HG02759 (cell line): ENCODE measurements around the gene OR4P4.

ENCODE experiments used
- ATAC-seq: cut with Tn5 transposase; IDR thresholded peaks from one replicate; pipeline ENCODE4 v1.9.1; 2021; ENCODE audit warnings: mild to moderate bottlenecking, moderate library complexity; ENCODE audit not compliant: unreplicated experiment

OR4P4 gene

DNA sequence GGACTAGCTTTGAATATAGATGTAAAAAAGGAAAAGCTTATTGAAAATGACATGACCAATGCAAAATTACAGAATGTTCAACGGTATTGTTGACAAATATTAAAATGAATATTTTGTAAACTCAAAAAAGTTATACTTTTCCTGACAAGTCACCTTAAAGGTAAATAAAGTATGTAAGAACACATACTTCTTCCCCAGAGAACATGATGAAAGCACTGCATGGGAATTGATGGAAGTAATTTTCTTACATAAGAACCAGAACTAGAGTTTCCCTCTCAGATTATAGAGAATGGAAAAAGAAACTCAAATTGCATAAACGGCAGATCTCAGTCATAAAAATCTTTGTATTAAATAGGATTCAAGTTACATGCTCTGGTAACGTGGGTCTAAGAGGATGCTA, at the start of gene OR4P4:
Gene OR4P4, plus strand, starts transcription at position 301 of the 400 bp plus-strand sequence.
- ATAC-seq: no peak

GRCh38 chr11:55607545-55607944, 27.4 kb upstream of the OR4P4 start, which contains the start of gene OR4C11:
TSS of gene OR4C11 (minus strand) at chr11:55607645. CDS start at chr11:55604373, 3,272 bp downstream.
- ATAC-seq: no peak

DNA sequence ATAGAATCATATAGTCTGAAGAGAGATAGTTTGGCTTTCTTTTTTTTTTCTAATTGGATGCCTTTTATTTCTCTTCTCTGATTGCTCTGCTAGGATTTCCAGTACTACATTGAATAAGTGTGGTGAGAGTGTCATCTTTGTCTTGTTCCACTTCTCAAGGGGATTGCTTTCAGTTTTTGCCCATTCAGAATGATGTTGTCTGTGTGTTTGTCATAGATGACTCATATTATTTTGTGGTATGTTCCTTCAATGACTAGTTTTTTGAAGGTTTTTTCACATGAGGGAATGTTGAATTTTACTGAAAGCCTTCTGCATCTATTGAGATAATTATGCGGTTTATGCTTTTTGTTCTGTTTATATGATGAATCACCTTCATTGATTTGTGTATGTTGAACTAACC, 10.4 kb upstream of the OR4P4 start:
- ATAC-seq: no peak

- no peak for ATAC-seq
Measured at GRCh38 chr11:55648027-55648426, 13.1 kb downstream of the OR4P4 start, which contains the start of gene OR4S2. TSS of gene OR4S2 (plus strand) at chr11:55648327. CDS start at chr11:55650904, 2,577 bp downstream.

- no peak for ATAC-seq
Measured at GRCh38 chr11:55652560-55652959, 17.6 kb downstream of the OR4P4 start.

DNA sequence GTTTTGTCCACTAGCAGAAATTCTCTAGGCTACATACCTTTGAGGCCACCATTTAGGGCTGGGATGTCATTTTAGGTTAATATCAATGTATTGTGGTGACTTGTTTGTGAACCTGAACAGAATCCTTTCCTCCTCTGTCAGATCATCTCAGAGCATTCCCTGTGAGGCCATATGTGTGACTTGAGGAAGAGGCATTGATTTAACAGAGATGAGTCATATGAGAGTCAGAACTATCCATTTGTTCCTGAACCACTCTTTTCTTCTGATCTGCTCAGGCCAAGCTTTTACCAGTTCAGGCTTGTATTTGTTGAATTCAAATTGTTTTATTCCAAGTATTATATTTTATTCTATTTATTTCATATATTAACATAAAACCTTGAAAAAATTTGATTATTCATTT, 20.2 kb downstream of the OR4P4 start:
- ATAC-seq: no peak

GRCh38 chr11:55658031-55658573, 23.2 kb downstream of the OR4P4 start:
- peak; percentile 94 for ATAC-seq

- ATAC-seq: no peak
Measured at GRCh38 chr11:55658608-55659007, 23.7 kb downstream of the OR4P4 start.

GRCh38 chr11:55661901-55662300, 27.0 kb downstream of the OR4P4 start, which contains the start of gene OR4C6:
TSS of gene OR4C6 (plus strand) at chr11:55662201. CDS start at chr11:55665167, 2,966 bp downstream.
- no peak for ATAC-seq

- no peak for ATAC-seq
Measured at GRCh38 chr11:55669376-55669775, 34.5 kb downstream of the OR4P4 start.

DNA sequence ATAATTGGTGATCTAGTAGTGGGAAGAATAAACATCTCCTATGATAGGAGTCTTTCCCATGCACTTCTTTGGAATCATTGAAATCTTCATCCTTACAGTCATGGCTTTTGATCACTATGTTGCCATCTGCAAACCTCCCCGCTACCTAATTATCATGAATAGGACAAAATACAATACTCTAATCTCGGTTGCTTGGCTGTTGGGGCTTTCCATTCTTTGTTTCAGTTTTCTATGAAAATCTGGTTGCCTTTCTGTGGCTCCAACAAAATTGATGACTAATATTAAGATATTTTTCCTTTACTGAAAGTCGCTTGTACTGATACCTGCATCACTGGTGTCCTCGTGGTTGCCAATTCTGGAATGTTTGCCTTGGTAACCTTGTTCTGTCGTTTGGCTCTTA, 38.9 kb downstream of the OR4P4 start:
- no peak for ATAC-seq
